ENCODE results near the gene PHF11. TPM values are rescaled to one million over a fixed set of nuclear protein-coding genes. Genes with fewer than 3 reads are reported as not detected.

PHF11 gene
- total RNA-seq, 6 experiments from 2014 or later: 17.6 to 31.0 (median 25.3) TPM

- DNase-seq: no peak
- Mint-ChIP-seq H3K9me3 (no peaks in the 10 kb centered on the region), H3K27me3 (ENCODE audit: insufficient read depth) (no peaks in the 10 kb centered on the region; the same call in 1 of the 2 replicates), H3K36me3 (ENCODE audit: low read depth) (peaks cover 7% of the 10 kb centered on the region; the same call in 1 of the 2 replicates), H3K27ac (no peak overlapping the region), H3K4me3 (no peak overlapping the region), H3K4me1 (ENCODE audit: low read depth) (peaks cover 67% of the 10 kb centered on the region)
- TF ChIP-seq CTCF (IDR thresholded peaks at IDR 0.05): no peak
Observed at GRCh38 chr13:49498206-49498605, 2.5 kb downstream of the PHF11 start.

GRCh38 chr13:49499889-49500660 lies 4.3 kb downstream of the PHF11 start:
- Mint-ChIP-seq H3K27ac (peak overlapping the region; percentile 93), H3K4me1 (ENCODE audit: low read depth) (peaks cover 55% of the 10 kb centered on the region), H3K9me3 (no peaks in the 10 kb centered on the region), H3K27me3 (ENCODE audit: insufficient read depth) (no peaks in the 10 kb centered on the region; the same call in 1 of the 2 replicates), H3K36me3 (ENCODE audit: low read depth) (peaks cover 8% of the 10 kb centered on the region; the same call in 1 of the 2 replicates), H3K4me3 (peak overlapping the region; percentile 78)
- TF ChIP-seq CTCF (IDR thresholded peaks at IDR 0.05): no peak
- peak; percentile 79 for DNase-seq

GRCh38 chr13:49502954-49503353 lies 7.2 kb downstream of the PHF11 start:
- no peak overlapping the region for H3K4me3 Mint-ChIP-seq
- TF ChIP-seq CTCF (IDR thresholded peaks at IDR 0.05): no peak
- no peaks in the 10 kb centered on the region for H3K27me3 Mint-ChIP-seq (ENCODE audit: insufficient read depth)
- H3K9me3 Mint-ChIP-seq: no peaks in the 10 kb centered on the region
- no peak overlapping the region for H3K27ac Mint-ChIP-seq
- no peak for DNase-seq
- peaks cover 49% of the 10 kb centered on the region for H3K4me1 Mint-ChIP-seq (ENCODE audit: low read depth)
- peaks cover 12% of the 10 kb centered on the region; the same call in 1 of the 2 replicates for H3K36me3 Mint-ChIP-seq (ENCODE audit: low read depth)

- Mint-ChIP-seq H3K4me3 (no peak overlapping the region), H3K9me3 (no peaks in the 10 kb centered on the region), H3K27ac (no peak overlapping the region), H3K4me1 (ENCODE audit: low read depth) (peaks cover 39% of the 10 kb centered on the region), H3K36me3 (ENCODE audit: low read depth) (peaks cover 12% of the 10 kb centered on the region; the same call in 1 of the 2 replicates), H3K27me3 (ENCODE audit: insufficient read depth) (no peaks in the 10 kb centered on the region)
- no peak for TF ChIP-seq CTCF (IDR thresholded peaks at IDR 0.05)
- peak; percentile 8 for DNase-seq
Observed at GRCh38 chr13:49503951-49504350, 8.2 kb downstream of the PHF11 start.

GRCh38 chr13:49512578-49512977 lies 16.8 kb downstream of the PHF11 start:
- DNase-seq: no peak
- Mint-ChIP-seq H3K4me1 (ENCODE audit: low read depth) (peaks cover 9% of the 10 kb centered on the region), H3K36me3 (ENCODE audit: low read depth) (peaks cover 17% of the 10 kb centered on the region), H3K9me3 (no peaks in the 10 kb centered on the region), H3K27ac (no peak overlapping the region; the same call in 1 of the 2 replicates), H3K27me3 (ENCODE audit: insufficient read depth) (no peaks in the 10 kb centered on the region), H3K4me3 (no peak overlapping the region)
- no peak for TF ChIP-seq CTCF (IDR thresholded peaks at IDR 0.05)
